ENCODE results near the gene C15orf61.

The C15orf61 gene

GRCh38 chr15:67548862-67549651 is 28.1 kb downstream of the C15orf61 start:
- Histone ChIP-seq H3K4me3 (no peak overlapping the region), H3K27ac (no peak overlapping the region)
- no peak for DNase-seq (ENCODE audit: low spot score)
- TF ChIP-seq CTCF (IDR thresholded peaks at IDR 0.05), result no peak

- H3K27ac ChIP-seq, result no peak overlapping the region
- no peak for TF ChIP-seq CTCF (IDR thresholded peaks at IDR 0.05)
- no peak for DNase-seq (ENCODE audit: low spot score)
These were observed 28.8 kb downstream of the C15orf61 start for GRCh38 chr15:67549736-67550135.

GRCh38 chr15:67550522-67550921 is 29.6 kb downstream of the C15orf61 start:
- DNase-seq (ENCODE audit: low spot score), result no peak
- no peak overlapping the region for H3K27ac ChIP-seq
- TF ChIP-seq CTCF (IDR thresholded peaks at IDR 0.05), result no peak
- no peak overlapping the region for H3K4me3 ChIP-seq

More at GRCh38 chr15:67549736-67550135, 28.8 kb downstream of the C15orf61 start:
- no peak overlapping the region for H3K4me3 ChIP-seq

GRCh38 chr15:67551207-67551743 is 30.3 kb downstream of the C15orf61 start:
- no peak for DNase-seq (ENCODE audit: low spot score)
- Histone ChIP-seq H3K27ac (no peak overlapping the region), H3K4me3 (no peak overlapping the region)
- no peak for TF ChIP-seq CTCF (IDR thresholded peaks at IDR 0.05)

GRCh38 chr15:67554580-67554979 is 33.6 kb downstream of the C15orf61 start:
- Histone ChIP-seq H3K27ac (no peak overlapping the region), H3K4me3 (no peak overlapping the region)
- no peak for DNase-seq (ENCODE audit: low spot score)
- no peak for TF ChIP-seq CTCF (IDR thresholded peaks at IDR 0.05)

GRCh38 chr15:67556976-67557570 is 36.1 kb downstream of the C15orf61 start:
- TF ChIP-seq CTCF (IDR thresholded peaks at IDR 0.05), result no peak
- Histone ChIP-seq H3K4me3 (no peak overlapping the region), H3K27ac (no peak overlapping the region)
- DNase-seq (ENCODE audit: low spot score), result no peak
